Gastrocnemius medialis (tissue), 4 donors: ENCODE measurements around the gene PNRC1.

Experiments
- CTCF ChIP-seq, 5 experiments: fragments of 450-650 bp in 3 of 5; fragments of 200-600 bp in 2 of 5; sonication (generic) in 2 of 5; IDR thresholded peaks in 4 of 5; conservative IDR thresholded peaks in 1 of 5; 1 replicate in 4 of 5; 2 replicates in 1 of 5; pipeline ENCODE4 v1.5.1; 2016 to 2019; ENCODE audit warnings: antibody characterized with exemption in 5 of 5, mild to moderate bottlenecking in 3 of 5, moderate library complexity in 3 of 5
- POLR2A ChIP-seq, 2 donors: fragments of 450-650 bp; IDR thresholded peaks; one replicate each; pipeline ENCODE4 v1.6.1; 2017; ENCODE audit warnings: antibody characterized with exemption in 2 of 2, mild to moderate bottlenecking in 2 of 2, moderate library complexity in 2 of 2

- no peak for TF ChIP-seq CTCF (IDR thresholded peaks at IDR 0.05 in 4 of 5, conservative IDR thresholded peaks at IDR 0.05 in 1 of 5)
- no peak for TF ChIP-seq POLR2A (IDR thresholded peaks at IDR 0.05)
Measured at GRCh38 chr6:89111933-89112332, 31.4 kb downstream of the PNRC1 start.
